Measurements from ENCODE around the gene ELAVL3. TPM values are rescaled to one million over a fixed set of nuclear protein-coding genes. Genes with fewer than 3 reads are reported as not detected.
"Not testable (repeated sequence)": the region's sequence is repeated elsewhere in the genome, so short reads cannot be mapped to it uniquely, and the experiment has no call there.

Gene ELAVL3
- total RNA-seq, 4 donors from 2014 or later = not detected

DNA sequence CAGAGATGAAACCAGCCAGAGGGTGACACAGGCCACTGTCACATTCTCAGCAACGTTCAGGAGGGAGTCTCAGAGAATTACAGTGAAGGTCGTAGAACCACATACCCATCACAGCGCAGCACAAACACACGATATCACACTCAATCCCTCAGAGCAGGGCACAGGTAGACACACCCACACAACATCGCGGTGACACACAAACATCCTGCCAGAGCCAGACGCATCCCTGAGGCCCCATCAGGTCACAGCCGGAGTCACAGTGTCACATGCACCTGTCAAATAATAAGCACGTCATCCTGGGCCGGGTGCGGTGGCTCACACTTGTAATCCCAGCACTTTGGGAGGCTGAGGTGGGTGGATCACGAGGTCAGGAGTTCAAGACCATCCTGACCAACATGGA lies 17.5 kb downstream of the ELAVL3 start:
- Histone ChIP-seq H3K4me1 (peaks cover 2% of the 10 kb centered on the region), H3K9me3 (no peaks in the 10 kb centered on the region), H3K27ac (no peak overlapping the region), H3K4me3 (no peak overlapping the region), H3K36me3 (no peaks in the 10 kb centered on the region), H3K27me3 (peaks cover 13% of the 10 kb centered on the region)
- 67% methylated on average over 2 of the region's 12 CpGs for WGBS
- TF ChIP-seq, protein P1, sequence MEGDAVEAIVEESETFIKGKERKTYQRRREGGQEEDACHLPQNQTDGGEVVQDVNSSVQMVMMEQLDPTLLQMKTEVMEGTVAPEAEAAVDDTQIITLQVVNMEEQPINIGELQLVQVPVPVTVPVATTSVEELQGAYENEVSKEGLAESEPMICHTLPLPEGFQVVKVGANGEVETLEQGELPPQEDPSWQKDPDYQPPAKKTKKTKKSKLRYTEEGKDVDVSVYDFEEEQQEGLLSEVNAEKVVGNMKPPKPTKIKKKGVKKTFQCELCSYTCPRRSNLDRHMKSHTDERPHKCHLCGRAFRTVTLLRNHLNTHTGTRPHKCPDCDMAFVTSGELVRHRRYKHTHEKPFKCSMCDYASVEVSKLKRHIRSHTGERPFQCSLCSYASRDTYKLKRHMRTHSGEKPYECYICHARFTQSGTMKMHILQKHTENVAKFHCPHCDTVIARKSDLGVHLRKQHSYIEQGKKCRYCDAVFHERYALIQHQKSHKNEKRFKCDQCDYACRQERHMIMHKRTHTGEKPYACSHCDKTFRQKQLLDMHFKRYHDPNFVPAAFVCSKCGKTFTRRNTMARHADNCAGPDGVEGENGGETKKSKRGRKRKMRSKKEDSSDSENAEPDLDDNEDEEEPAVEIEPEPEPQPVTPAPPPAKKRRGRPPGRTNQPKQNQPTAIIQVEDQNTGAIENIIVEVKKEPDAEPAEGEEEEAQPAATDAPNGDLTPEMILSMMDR (IDR thresholded peaks at IDR 0.05) = no peak
- no peak for TF ChIP-seq EP300 (IDR thresholded peaks at IDR 0.05)
- DNase-seq (ENCODE audit: low spot score in 2 of 2) = no peak

DNA sequence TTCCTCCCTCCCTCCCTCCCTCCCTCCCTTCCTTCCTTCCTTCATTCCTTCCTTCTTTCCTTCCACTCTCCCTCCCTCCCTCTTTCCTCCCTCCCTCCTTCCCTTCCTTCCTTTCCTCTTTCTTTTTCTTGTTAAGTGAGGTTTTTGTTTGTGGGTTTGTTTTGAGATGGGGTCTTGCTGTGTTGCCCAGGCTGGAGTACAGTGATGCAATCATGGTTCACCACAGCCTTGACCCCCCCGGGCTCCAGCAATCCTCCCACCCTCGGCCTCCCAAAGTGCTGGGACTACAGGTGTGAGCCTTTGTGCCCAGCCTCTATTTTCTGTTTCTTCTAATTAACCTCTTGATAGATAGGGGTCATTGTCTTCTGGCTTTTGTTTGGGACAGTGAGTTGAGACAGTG lies 19.4 kb downstream of the ELAVL3 start:
- no peaks in the 10 kb centered on the region for H3K36me3 ChIP-seq
- no peak for TF ChIP-seq EP300 (IDR thresholded peaks at IDR 0.05)
- TF ChIP-seq, protein P1 (IDR thresholded peaks at IDR 0.05) = no peak
- TF ChIP-seq POLR2A (IDR thresholded peaks at IDR 0.05) = no peak
- no peak for TF ChIP-seq POLR2AphosphoS5 (IDR thresholded peaks at IDR 0.05)
- no peaks in the 10 kb centered on the region for H3K4me1 ChIP-seq
- no peak overlapping the region for H3K27ac ChIP-seq
- 70% methylated on average over 2 of the region's 2 CpGs for WGBS
- peaks cover 18% of the 10 kb centered on the region for H3K27me3 ChIP-seq
- H3K4me3 ChIP-seq = no peak overlapping the region
- no peak for DNase-seq (ENCODE audit: low spot score in 2 of 2)
- no peaks in the 10 kb centered on the region for H3K9me3 ChIP-seq

DNA sequence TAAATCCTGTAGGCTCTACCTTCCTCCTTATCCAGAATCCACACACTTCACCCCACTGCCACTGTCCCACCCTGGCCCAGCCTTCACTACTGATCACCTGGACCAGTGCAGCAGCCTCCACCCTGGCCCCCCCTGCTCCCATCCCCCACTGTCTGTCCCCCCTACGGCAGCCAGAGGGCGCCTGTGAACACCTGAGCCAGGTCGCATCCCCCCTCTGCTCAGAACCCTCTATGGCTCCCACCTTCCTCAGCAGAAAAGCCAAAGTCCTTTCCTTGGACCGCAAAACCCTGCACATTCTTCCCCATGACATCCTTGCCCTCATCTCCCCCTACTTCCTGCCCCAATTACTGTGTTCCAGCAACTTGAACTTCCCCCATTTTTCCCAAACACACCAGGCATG lies 20.6 kb downstream of the ELAVL3 start:
- TF ChIP-seq EP300 (IDR thresholded peaks at IDR 0.05) (no peak), POLR2A (IDR thresholded peaks at IDR 0.05) (no peak), POLR2AphosphoS5 (IDR thresholded peaks at IDR 0.05) (no peak)
- TF ChIP-seq, protein P1 (IDR thresholded peaks at IDR 0.05) = no peak
- Histone ChIP-seq H3K4me1 (no peaks in the 10 kb centered on the region), H3K27ac (no peak overlapping the region), H3K9me3 (no peaks in the 10 kb centered on the region), H3K36me3 (no peaks in the 10 kb centered on the region), H3K4me3 (no peak overlapping the region), H3K27me3 (peaks cover 18% of the 10 kb centered on the region)
- WGBS = 46% methylated on average over 4 of the region's 4 CpGs
- no peak for DNase-seq (ENCODE audit: low spot score in 2 of 2)

DNA sequence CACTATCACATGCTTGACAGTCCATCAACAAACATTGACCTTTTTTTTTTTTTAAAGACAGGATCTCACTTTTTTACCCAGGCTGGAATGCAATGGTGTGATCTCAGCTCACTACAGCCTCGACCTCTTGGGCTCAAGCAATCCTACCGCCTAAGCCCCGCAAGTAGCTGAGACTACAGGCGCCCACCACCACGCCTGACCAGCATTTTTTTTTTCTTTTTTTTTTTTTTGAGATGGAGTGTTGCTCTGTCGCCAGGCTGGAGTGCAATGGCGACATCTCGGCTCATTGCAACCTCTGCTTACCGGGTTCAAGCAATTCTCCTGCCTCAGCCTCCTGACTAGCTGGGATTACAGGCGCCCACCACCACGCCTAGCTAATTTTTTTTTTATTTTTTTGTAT lies 21.9 kb downstream of the ELAVL3 start:
- not testable (repeated sequence) for H3K9me3 ChIP-seq; H3K4me3 ChIP-seq; H3K27ac ChIP-seq; DNase-seq (ENCODE audit: low spot score in 2 of 2); H3K36me3 ChIP-seq; H3K4me1 ChIP-seq
- H3K27me3 ChIP-seq = peaks cover 18% of the 10 kb centered on the region
- 81% methylated on average over 11 of the region's 11 CpGs for WGBS

DNA sequence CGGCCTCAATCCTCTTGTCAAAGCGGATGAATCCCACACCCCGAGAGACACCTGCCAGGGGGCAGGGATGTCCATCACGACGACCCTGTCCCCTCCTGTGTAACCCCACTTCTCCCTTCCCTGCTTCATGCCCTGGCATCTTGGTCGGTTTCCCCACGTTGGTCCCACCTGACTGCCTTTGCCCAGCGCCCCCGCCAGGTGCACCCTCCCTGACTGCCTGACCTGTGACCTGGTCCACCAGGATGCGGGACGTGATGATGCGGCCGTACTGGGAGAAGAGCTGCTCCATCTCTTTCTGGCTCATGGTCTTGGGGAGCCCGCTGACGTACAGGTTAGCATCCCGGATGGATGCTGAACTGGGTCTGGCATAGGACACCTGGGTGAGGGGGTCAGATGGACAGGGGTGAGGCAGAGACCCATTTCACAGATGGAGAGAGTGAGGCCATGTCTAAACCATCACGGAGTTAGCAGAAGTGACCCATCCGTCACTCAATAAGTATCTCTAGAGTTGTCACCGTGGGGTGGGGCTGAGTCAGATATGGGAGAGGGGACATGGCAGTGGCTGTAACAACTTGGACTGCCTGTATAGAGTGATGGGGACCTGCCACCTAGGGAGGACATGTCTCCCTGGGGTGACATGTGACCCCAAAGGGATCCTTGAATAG lies 22.5 kb downstream of the ELAVL3 start:
- H3K36me3 ChIP-seq = no peaks in the 10 kb centered on the region
- H3K4me1 ChIP-seq = no peaks in the 10 kb centered on the region
- DNase-seq (ENCODE audit: low spot score in 2 of 2) = no peak
- no peak overlapping the region for H3K27ac ChIP-seq
- H3K9me3 ChIP-seq = no peaks in the 10 kb centered on the region
- H3K4me3 ChIP-seq = no peak overlapping the region
- H3K27me3 ChIP-seq = peaks cover 18% of the 10 kb centered on the region
- TF ChIP-seq POLR2AphosphoS5 (IDR thresholded peaks at IDR 0.05) (no peak), POLR2A (IDR thresholded peaks at IDR 0.05) (no peak), EP300 (IDR thresholded peaks at IDR 0.05) (no peak)
- TF ChIP-seq, protein P1 (IDR thresholded peaks at IDR 0.05) = no peak
- 84% methylated on average over 19 of the region's 19 CpGs for WGBS

DNA sequence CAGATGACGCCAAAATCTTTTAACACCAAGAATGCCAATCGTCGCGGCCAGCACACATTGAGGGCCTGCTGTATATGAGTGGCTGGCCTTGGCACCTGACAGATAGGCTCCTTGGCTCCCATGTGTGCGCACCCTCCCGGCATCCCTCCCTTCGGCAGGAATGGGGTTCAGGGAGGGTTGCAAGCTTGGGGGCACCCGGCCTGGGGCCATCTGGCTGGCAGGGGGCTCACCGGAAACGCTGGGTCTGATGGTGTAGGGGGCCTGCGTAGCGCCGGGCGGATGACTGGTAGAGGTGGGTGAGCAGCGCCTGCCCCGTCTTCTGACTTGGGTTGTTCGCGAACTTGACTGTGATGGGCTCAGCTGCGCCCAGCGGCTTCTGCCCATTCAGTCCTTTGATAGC lies 23.0 kb downstream of the ELAVL3 start:
- TF ChIP-seq POLR2AphosphoS5 (IDR thresholded peaks at IDR 0.05) (no peak), POLR2A (IDR thresholded peaks at IDR 0.05) (no peak), EP300 (IDR thresholded peaks at IDR 0.05) (no peak)
- TF ChIP-seq, protein P1 (IDR thresholded peaks at IDR 0.05) = no peak
- H3K4me3 ChIP-seq = no peak overlapping the region
- H3K27me3 ChIP-seq = peaks cover 18% of the 10 kb centered on the region
- H3K27ac ChIP-seq = no peak overlapping the region
- no peaks in the 10 kb centered on the region for H3K4me1 ChIP-seq
- DNase-seq (ENCODE audit: low spot score in 2 of 2) = no peak
- H3K9me3 ChIP-seq = no peaks in the 10 kb centered on the region
- 88% methylated on average over 6 of the region's 20 CpGs for WGBS
- H3K36me3 ChIP-seq = no peaks in the 10 kb centered on the region
